Subcutaneous adipose tissue (tissue), 4 donors: ENCODE data around the gene AP1B1. TPM values are rescaled to one million over a fixed set of nuclear protein-coding genes. Genes with fewer than 3 reads are reported as not detected.

ENCODE experiments used
- total RNA-seq, 4 donors: library from RNA; depleted of rRNA; stranded (reverse); fragments of >200 nt; gene quantifications; one replicate each; pipeline ENCODE4 v1.1.0, GENCODE V29; 2016
- TF ChIP-seq, protein P1 (sequence below): fragments of 450-650 bp; IDR thresholded peaks from one replicate; pipeline ENCODE4 v1.5.1; 2016; ENCODE audit warnings: low read depth, mild to moderate bottlenecking, control low read depth, antibody characterized with exemption, moderate library complexity

AP1B1 gene
- total RNA-seq, 4 donors from 2014 or later: 49.7 to 81.1 (median 60.1) TPM

- TF ChIP-seq, protein P1, sequence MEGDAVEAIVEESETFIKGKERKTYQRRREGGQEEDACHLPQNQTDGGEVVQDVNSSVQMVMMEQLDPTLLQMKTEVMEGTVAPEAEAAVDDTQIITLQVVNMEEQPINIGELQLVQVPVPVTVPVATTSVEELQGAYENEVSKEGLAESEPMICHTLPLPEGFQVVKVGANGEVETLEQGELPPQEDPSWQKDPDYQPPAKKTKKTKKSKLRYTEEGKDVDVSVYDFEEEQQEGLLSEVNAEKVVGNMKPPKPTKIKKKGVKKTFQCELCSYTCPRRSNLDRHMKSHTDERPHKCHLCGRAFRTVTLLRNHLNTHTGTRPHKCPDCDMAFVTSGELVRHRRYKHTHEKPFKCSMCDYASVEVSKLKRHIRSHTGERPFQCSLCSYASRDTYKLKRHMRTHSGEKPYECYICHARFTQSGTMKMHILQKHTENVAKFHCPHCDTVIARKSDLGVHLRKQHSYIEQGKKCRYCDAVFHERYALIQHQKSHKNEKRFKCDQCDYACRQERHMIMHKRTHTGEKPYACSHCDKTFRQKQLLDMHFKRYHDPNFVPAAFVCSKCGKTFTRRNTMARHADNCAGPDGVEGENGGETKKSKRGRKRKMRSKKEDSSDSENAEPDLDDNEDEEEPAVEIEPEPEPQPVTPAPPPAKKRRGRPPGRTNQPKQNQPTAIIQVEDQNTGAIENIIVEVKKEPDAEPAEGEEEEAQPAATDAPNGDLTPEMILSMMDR: no peak
Measured at GRCh38 chr22:29315286-29316140, 72.9 kb downstream of the AP1B1 start, which contains the start of gene RASL10A. Gene RASL10A, minus strand, starts transcription at chr22:29315697. Its CDS starts 451 bp downstream, at chr22:29315246.

GRCh38 chr22:29314537-29315285 is 73.7 kb downstream of the AP1B1 start:
- TF ChIP-seq, protein P1: no peak

DNA sequence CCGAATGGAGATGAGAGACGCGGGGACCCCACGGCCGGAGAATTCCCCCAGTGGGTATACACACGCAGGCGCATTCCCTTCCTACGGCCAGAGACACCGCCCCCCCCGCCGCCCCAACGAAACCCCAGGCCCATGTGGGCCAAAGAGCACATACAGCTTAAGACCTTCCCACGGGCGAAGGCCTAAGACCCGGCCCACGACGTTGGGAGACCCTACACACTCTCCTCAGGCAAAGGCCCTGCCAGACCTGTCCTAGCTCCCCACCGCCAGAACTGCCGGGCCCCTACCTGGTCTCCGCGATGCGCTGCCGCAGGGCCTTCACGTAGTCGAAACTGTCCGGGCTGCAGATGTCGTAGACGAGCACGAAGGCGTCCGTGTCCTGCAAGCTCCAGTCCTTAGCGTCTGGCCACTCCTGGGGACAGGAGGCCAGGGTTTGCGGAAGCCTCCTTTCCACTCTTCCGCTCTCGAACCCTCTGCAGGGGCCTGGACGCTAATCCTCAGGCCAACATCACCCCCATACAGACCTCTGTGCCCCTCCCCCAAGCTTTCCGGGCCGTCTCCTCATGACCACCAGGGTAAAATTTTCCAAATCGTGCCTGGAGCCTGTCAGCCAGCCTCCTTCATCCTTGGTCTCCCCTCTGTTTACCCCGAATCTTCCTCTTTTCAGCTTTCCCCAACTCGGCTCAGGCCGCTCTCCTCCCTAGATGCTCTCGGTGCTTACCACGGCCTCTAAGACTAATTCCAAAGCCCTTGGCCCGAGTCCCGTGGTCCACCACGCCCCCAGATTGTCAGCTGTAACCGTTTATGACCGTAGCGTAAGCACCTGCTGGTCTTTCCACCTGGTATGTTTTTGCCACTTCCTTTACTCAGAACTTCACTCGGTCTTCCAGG is 74.5 kb downstream of the AP1B1 start:
- TF ChIP-seq, protein P1: no peak

- TF ChIP-seq, protein P1: no peak
Measured at GRCh38 chr22:29313126-29313575, 75.2 kb downstream of the AP1B1 start.

- TF ChIP-seq, protein P1: no peak
Measured at GRCh38 chr22:29312218-29313125, 75.9 kb downstream of the AP1B1 start.

- TF ChIP-seq, protein P1: no peak
Measured at GRCh38 chr22:29311464-29312217, 76.7 kb downstream of the AP1B1 start.
